Measurements from ENCODE around the gene VWA3B. TPM values are rescaled to one million over a fixed set of nuclear protein-coding genes. Genes with fewer than 3 reads are reported as not detected.

VWA3B gene
- total and polyA plus RNA-seq, 5 experiments from 2014 or later = 0.63 TPM; not detected in 4

DNA sequence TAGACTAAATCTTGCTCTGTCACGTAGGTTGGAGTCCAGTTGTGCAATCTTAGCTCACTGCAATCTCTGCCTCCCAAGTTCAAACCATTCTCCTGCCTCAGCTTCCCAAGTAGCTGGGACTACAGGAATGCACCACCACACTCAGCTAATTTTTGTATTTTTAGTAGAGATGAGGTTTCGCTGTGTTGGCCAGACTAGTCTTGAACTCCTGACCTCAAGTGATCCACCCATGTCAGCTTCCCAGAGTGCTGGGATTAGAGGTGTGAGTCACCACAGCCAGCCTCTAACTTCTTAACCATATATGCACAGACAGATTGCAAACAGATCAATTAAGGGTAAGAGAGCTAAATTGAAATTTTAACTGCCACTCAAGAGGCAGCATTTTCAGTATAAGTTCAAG, 237.2 kb downstream of the VWA3B start:
- peaks cover 12 to 65% (median 43%) of the 10 kb centered on the region in 9 donors for H3K9me3 Mint-ChIP-seq
- DNase-seq (no peak), ATAC-seq (no peak)
- H3K4me3 Mint-ChIP-seq = no peak overlapping the region
- no peaks in the 10 kb centered on the region for H3K4me1 Mint-ChIP-seq
- no peak overlapping the region for H3K27ac Mint-ChIP-seq
- POLR2A ChIA-PET = no interaction called here
- peaks cover 6 to 35% (median 19%) of the 10 kb centered on the region in 3 donors for H3K36me3 Mint-ChIP-seq
- H3K27me3 Mint-ChIP-seq = peaks cover 4 to 43% (median 15%) of the 10 kb centered on the region in 5 donors

DNA sequence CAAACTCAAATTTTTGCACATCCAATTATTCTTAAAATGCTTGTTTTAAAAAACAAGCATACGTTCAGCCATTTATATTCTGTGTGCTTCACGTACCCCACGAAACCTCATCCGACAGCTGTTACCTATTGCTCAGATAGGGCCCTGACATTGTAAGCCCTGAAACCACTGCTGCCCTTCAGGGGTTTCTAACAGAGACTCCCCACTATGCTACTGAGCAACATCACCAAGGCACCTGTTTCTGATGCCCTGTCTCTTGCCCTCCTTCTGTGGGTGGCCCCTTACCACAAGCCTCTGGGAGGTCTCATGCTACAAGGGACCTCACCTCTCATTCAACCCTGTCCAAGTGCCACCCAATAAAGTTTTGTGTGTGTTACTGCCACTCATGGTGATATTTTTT, 240.8 kb downstream of the VWA3B start:
- Mint-ChIP-seq H3K4me1 (peaks cover 0 to 2% (median 0%) of the 10 kb centered on the region in 4 donors), H3K27ac (no peak overlapping the region), H3K27me3 (peaks cover 3 to 28% (median 15%) of the 10 kb centered on the region in 5 donors), H3K9me3 (peaks cover 0 to 31% (median 16%) of the 10 kb centered on the region in 9 donors), H3K4me3 (no peak overlapping the region), H3K36me3 (peaks cover 0 to 11% (median 8%) of the 10 kb centered on the region in 3 donors)
- ATAC-seq (no peak), DNase-seq (no peak)
- POLR2A ChIA-PET = no interaction called here

- H3K27ac Mint-ChIP-seq = no peak overlapping the region
- H3K27me3 Mint-ChIP-seq = peaks cover 7 to 21% (median 13%) of the 10 kb centered on the region in 5 donors
- no peak overlapping the region for H3K4me3 Mint-ChIP-seq
- peaks cover 0 to 2% (median 0%) of the 10 kb centered on the region in 4 donors for H3K4me1 Mint-ChIP-seq
- peaks cover 0 to 13% (median 4%) of the 10 kb centered on the region in 9 donors for H3K9me3 Mint-ChIP-seq
- ATAC-seq (no peak), DNase-seq (no peak)
- no peaks in the 10 kb centered on the region for H3K36me3 Mint-ChIP-seq
- POLR2A ChIA-PET = no interaction called here
These were observed 242.6 kb downstream of the VWA3B start for GRCh38 chr2:98329549-98329948.

DNA sequence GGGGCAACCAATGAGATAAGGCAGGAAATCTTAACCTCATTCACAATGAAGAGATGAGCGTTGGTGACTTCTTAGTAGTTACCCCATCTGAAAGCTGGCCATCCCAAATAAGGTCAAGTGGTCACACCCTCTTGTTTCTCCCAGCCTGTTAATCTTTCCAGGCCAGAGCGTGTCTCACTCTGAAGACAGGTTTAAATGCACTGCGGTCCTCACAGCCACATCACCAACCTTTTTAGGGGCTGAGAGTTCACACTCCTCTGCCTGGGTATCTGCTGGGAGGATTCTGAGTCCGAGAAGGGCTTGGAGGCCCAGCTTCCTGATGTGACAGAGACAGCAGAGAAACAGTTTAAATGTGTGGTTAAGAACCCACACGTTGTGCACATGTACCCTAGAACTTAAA, 246.0 kb downstream of the VWA3B start:
- Mint-ChIP-seq H3K36me3 (no peaks in the 10 kb centered on the region), H3K27me3 (peaks cover 14 to 27% (median 15%) of the 10 kb centered on the region in 5 donors), H3K4me3 (no peak overlapping the region), H3K4me1 (peaks cover 0 to 3% (median 0%) of the 10 kb centered on the region in 4 donors), H3K27ac (no peak overlapping the region), H3K9me3 (peaks cover 0 to 8% (median 2%) of the 10 kb centered on the region in 9 donors)
- no peak for ATAC-seq
- POLR2A ChIA-PET = no interaction called here
- no peak for DNase-seq

DNA sequence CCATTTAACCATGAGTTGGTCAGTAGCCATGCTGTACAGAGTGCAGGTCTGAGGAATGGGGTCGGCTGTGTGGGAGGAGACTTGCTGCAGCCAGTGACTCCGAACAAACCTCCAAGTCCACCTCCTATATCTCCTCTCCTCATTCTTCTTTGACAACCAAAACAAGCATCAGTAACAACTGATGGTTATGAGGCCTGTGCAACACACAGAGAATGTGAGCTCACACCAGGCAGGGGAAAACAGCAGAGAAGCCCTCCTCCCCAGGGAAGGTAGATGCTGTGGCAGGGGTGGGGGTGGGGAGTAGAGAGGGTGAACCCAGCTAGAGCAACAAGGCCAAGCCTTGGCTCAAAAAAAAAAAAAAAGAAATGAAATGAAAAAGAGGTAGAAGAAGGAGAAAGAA, 247.0 kb downstream of the VWA3B start:
- Mint-ChIP-seq H3K27ac (no peak overlapping the region), H3K4me1 (peaks cover 0 to 3% (median 0%) of the 10 kb centered on the region in 4 donors), H3K27me3 (peaks cover 13 to 27% (median 16%) of the 10 kb centered on the region in 5 donors), H3K4me3 (no peak overlapping the region), H3K36me3 (no peaks in the 10 kb centered on the region), H3K9me3 (peaks cover 0 to 7% (median 0%) of the 10 kb centered on the region in 9 donors)
- ATAC-seq = no peak
- no peak for DNase-seq
- POLR2A ChIA-PET = no interaction called here

DNA sequence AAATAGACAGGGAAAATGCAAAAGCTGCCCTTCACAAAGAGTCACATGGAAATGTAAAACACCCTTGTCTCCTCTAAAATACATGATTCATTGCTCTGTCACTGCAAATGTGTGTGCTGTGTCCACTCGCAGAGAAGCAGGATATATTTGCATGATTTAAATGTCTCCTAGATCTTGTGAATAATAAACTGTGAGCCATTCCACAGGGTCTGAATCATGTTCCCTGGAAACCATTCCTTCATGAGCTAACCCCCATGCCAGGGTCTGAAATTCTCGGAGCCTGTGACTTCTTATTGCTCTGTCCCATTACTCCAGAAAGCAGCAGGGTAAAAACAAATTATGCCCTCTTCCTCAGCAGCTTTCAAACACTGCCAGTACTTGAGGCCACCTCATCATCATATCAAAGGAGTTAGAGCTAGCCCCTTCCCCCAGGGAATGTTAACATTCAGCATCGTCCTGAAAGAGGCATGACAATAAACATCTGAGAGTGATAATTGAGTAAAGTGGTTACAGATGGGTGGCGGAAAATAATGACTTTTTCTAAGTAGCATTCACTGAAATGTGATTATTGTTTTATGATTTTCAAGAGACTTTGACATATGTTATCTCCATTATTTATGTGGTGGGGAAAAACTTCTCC, 247.6 kb downstream of the VWA3B start:
- POLR2A ChIA-PET = no interaction called here
- ATAC-seq = no peak
- H3K4me3 Mint-ChIP-seq = no peak overlapping the region
- H3K4me1 Mint-ChIP-seq = peaks cover 0 to 3% (median 0%) of the 10 kb centered on the region in 4 donors
- DNase-seq = no peak
- peaks cover 13 to 27% (median 21%) of the 10 kb centered on the region in 5 donors for H3K27me3 Mint-ChIP-seq
- no peaks in the 10 kb centered on the region for H3K36me3 Mint-ChIP-seq
- H3K27ac Mint-ChIP-seq = no peak overlapping the region
- peaks cover 0 to 7% (median 0%) of the 10 kb centered on the region in 9 donors for H3K9me3 Mint-ChIP-seq

DNA sequence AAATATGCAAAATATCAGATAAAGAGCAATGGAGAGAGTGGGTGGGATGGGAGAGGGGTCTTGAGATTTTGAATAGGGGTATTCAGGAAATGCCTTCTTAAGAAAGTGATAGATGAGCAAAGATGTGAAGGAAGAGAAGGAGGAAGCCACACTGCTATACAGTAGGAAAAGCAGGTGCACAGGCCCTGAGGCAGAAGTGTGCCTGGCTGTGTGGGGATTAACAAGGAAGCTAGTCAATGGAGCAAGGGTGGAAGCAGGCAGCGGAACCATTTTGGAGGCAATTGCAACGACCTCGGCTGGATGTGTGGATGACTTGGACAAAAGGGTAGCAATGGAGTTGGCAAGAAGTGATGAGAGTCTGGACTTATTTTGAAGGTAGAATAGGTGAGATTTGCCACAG, 248.3 kb downstream of the VWA3B start:
- POLR2A ChIA-PET = no interaction called here
- ATAC-seq = no peak
- Mint-ChIP-seq H3K4me1 (peaks cover 0 to 3% (median 0%) of the 10 kb centered on the region in 4 donors), H3K27me3 (peaks cover 12 to 28% (median 23%) of the 10 kb centered on the region in 5 donors), H3K36me3 (no peaks in the 10 kb centered on the region), H3K27ac (peak overlapping the region in 1 of 10 donors; percentile 9), H3K9me3 (peaks cover 0 to 4% (median 0%) of the 10 kb centered on the region in 9 donors), H3K4me3 (no peak overlapping the region)
- no peak for DNase-seq

DNA sequence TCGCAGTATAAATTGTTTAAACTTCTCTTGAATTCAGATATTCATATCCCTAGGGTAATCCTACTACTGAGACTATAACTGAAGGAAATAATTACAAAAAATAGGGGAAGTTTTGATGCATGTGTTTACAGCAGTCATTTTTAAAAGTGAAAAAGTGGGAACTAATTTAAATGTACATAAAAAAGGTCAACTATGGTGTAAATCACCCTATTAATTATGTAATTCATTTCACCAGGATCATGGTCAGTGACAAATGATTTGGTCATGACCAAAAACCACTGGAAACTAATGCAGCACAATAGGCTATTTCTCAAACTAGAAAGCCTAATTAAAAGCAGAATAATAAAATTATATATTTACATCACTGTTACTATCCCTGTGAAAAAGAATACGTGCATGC, 254.3 kb downstream of the VWA3B start:
- no peak for ATAC-seq
- Mint-ChIP-seq H3K9me3 (peaks cover 0 to 7% (median 0%) of the 10 kb centered on the region in 9 donors), H3K4me3 (no peak overlapping the region), H3K36me3 (peaks cover 0 to 4% (median 2%) of the 10 kb centered on the region in 3 donors), H3K4me1 (peaks cover 5 to 8% (median 5%) of the 10 kb centered on the region in 4 donors), H3K27me3 (peaks cover 32 to 55% (median 39%) of the 10 kb centered on the region in 5 donors), H3K27ac (no peak overlapping the region)
- POLR2A ChIA-PET = no interaction called here
- DNase-seq = no peak

GRCh38 chr2:98343285-98343684, 256.3 kb downstream of the VWA3B start:
- H3K27me3 Mint-ChIP-seq = peaks cover 38 to 71% (median 50%) of the 10 kb centered on the region in 5 donors
- peaks cover 0 to 6% (median 0%) of the 10 kb centered on the region in 9 donors for H3K9me3 Mint-ChIP-seq
- DNase-seq (no peak), ATAC-seq (no peak)
- H3K36me3 Mint-ChIP-seq = peaks cover 0 to 4% (median 2%) of the 10 kb centered on the region in 3 donors
- no peak overlapping the region for H3K27ac Mint-ChIP-seq
- POLR2A ChIA-PET = no interaction called here
- H3K4me3 Mint-ChIP-seq = no peak overlapping the region
- peaks cover 7 to 19% (median 15%) of the 10 kb centered on the region in 4 donors for H3K4me1 Mint-ChIP-seq

DNA sequence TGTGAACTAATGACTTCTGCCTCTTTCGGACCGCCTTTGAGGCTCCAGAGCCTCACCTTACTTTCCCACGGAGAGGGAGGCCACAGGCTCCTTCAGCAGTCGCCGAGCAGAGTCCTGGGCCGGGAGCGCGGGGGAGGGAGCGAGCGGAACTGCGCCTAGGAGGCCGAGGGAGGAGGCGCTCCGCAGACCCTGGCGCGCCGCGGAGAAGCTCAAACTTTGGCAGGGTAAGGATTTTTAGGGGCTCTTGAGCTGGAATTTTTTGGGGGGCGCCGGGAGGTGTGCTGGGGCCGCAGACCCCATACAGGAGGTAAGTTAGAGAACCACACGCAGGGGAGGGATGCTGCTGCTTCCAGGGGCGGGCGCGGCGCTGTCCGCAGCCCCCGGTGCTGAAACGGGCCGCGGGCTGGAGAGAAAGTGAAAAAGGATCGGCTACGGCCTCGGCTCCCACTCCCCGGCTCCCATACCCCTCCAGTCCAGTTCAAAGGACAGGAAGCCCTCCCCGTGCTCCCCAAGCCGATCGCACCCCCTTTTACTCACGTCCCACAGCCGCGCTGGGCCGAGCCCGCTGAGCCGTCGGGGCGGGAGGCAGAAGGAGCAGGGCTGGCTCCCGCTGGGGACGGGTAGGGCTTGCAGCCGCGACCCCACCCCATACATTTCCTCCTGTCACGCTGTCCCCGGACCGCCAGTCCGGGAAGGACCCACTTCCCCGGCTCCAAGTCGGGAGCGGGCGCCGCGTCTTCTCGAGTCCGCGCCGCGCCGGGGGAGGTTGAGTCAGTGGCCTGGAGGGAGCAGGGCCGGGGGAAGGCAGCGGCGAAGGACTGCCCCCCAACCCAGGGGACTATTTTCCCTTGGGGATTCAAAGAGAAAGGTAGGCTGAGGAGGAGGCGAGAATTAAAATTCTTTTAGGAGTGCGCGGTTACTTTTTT, 259.6 kb downstream of the VWA3B start, which contains the start of gene CNGA3:
Gene CNGA3, plus strand, starts transcription at position 146 of the 926 bp plus-strand sequence. CDS start 23,520 bp downstream, outside the sequence.
- Mint-ChIP-seq H3K27ac (peak within 1 kb of the TSS in 1 of 10 donors; percentile 53), H3K4me3 (peak within 1 kb of the TSS in 8 of 10 donors; percentile 18 to 72 (median 56)), H3K9me3 (peaks cover 0 to 18% (median 4%) of the 10 kb centered on the region in 9 donors), H3K27me3 (peaks cover 56 to 92% (median 76%) of the 10 kb centered on the region in 5 donors), H3K4me1 (peaks cover 7 to 23% (median 15%) of the 10 kb centered on the region in 4 donors), H3K36me3 (peaks cover 2 to 11% (median 2%) of the 10 kb centered on the region in 3 donors)
- ATAC-seq = peak in 1 of 2 donors; percentile 41
- DNase-seq = peak in 6 of 10 donors; percentile 6 to 42 (median 30)
- POLR2A ChIA-PET = no interaction called here

- ATAC-seq = no peak
- Mint-ChIP-seq H3K36me3 (peaks cover 2 to 19% (median 2%) of the 10 kb centered on the region in 3 donors), H3K4me3 (peak overlapping the region in 4 of 10 donors; percentile 7 to 40 (median 15)), H3K27me3 (peaks cover 59 to 95% (median 76%) of the 10 kb centered on the region in 5 donors), H3K9me3 (peaks cover 0 to 24% (median 5%) of the 10 kb centered on the region in 9 donors), H3K27ac (no peak overlapping the region), H3K4me1 (peaks cover 7 to 23% (median 15%) of the 10 kb centered on the region in 4 donors)
- DNase-seq = no peak
- POLR2A ChIA-PET = no interaction called here
These were observed 260.5 kb downstream of the VWA3B start for GRCh38 chr2:98347298-98348065.

- ATAC-seq = no peak
- Mint-ChIP-seq H3K4me3 (peak overlapping the region in 5 of 10 donors; percentile 7 to 56 (median 29)), H3K27me3 (peaks cover 58 to 89% (median 72%) of the 10 kb centered on the region in 5 donors), H3K4me1 (peaks cover 7 to 23% (median 15%) of the 10 kb centered on the region in 4 donors), H3K27ac (no peak overlapping the region), H3K9me3 (peaks cover 0 to 25% (median 7%) of the 10 kb centered on the region in 9 donors), H3K36me3 (peaks cover 2 to 19% (median 2%) of the 10 kb centered on the region in 3 donors)
- POLR2A ChIA-PET = no interaction called here
- no peak for DNase-seq
These were observed 261.1 kb downstream of the VWA3B start for GRCh38 chr2:98348066-98348561.
